22Rv1 (cell line): ENCODE results near the gene OVAAL.

Experiments used
- CTCF ChIP-seq: fragments of 450-650 bp; IDR thresholded peaks from 2 replicates; pipeline ENCODE4 v1.5.1; 2017; ENCODE audit warnings: mild to moderate bottlenecking
- ZFX ChIP-seq: fragments of 450-650 bp; IDR thresholded peaks from 2 replicates; pipeline ENCODE4 v1.6.1; 2017; ENCODE audit warnings: antibody characterized with exemption, borderline replicate concordance

- TF ChIP-seq CTCF: no peak
- TF ChIP-seq ZFX: no peak
Observed at GRCh38 chr1:180588121-180588520, 29.4 kb downstream of the OVAAL start.
